LHCN-M2 (cell line): Measurements from ENCODE around the gene ENTR1. TPM values are rescaled to one million over a fixed set of nuclear protein-coding genes. Genes with fewer than 3 reads are reported as not detected.
A peak's percentile ranks its signal among the peaks of the same experiment; 100 is the strongest.

ENCODE experiments used
- DNase-seq: peaks from one replicate; pipeline ENCODE4 v3.0.0-alpha.2; 2012; ENCODE audit warnings: low read depth
- total RNA-seq: library from RNA; depleted of rRNA; stranded (reverse); fragments of >200 nt; gene quantifications from 2 replicates; pipeline ENCODE4 v1.2.3, GENCODE V29; 2014; rRNA removed

The ENTR1 gene
- total RNA-seq, 1 experiment from 2014 or later, result 66.5 TPM

DNA sequence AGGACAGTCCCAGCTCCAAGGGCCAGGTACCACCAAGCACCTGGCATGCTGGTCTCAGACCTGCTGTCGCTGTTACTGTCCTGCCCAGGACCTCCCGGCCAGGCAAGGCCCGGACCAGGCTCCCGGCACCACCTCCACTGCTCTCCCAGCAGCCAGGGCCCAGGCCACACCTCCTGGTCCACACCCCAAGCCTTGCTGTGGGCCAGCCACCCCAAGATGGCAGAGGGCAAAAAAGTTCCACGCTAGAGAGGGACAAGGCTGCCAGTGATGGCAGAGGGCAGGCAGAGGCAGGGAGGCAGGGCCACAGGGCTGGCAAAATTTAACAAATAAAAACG, 48.0 kb downstream of the ENTR1 start:
- DNase-seq, result no peak

- no peak for DNase-seq
These were observed 48.5 kb downstream of the ENTR1 start for GRCh38 chr9:136361754-136362449.

- no peak for DNase-seq
These were observed 49.2 kb downstream of the ENTR1 start for GRCh38 chr9:136361047-136361753.

- no peak for DNase-seq
These were observed 50.4 kb downstream of the ENTR1 start for GRCh38 chr9:136359774-136360718.

- DNase-seq, result no peak
These were observed 51.5 kb downstream of the ENTR1 start for GRCh38 chr9:136358888-136359287.

DNA sequence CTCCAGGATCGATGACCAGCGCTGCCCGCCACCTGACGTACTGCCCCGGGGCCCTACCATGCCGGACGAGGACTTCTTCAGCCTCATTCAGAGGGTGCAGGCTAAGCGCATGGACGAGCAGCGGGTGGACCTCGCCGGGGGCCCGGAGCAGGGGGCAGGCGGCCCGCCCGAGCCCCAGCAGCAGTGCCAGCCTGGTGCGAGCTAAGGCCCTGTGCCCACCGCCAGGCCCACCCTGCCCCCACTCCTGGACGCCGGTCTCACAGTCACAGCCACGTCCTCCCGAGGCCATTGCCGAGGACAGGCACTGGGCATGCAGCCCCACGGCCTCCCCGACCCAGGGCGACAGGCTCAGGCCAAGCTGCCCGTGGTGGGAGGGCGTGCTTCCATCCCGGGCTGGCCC, 52.4 kb downstream of the ENTR1 start:
- no peak for DNase-seq

DNA sequence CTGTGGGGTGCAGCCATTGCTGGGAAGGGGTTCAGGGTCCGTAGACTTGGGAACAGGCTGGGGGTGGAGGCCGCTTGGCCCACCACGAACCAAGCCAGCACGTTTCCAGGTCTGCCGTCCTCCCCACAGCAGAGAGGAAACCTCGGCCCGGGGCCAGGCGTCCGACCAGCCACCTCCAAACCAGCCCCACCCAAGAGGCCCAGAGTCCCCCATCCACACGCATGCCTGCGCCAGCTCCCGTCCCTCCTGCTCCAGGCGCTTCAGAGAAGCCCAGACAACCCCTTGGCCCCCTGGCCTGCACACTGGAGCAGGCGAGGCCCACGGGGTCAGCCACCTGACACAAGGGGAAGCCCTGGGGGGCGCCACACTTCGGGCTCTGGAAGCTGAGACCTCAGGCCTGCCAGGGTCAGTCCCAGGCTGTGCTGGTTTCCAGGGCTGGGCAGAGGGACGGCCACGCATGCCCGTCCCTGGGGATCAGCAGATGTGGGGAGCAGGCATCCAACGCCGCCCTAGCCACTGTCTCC, 53.1 kb downstream of the ENTR1 start:
- DNase-seq, result no peak

DNA sequence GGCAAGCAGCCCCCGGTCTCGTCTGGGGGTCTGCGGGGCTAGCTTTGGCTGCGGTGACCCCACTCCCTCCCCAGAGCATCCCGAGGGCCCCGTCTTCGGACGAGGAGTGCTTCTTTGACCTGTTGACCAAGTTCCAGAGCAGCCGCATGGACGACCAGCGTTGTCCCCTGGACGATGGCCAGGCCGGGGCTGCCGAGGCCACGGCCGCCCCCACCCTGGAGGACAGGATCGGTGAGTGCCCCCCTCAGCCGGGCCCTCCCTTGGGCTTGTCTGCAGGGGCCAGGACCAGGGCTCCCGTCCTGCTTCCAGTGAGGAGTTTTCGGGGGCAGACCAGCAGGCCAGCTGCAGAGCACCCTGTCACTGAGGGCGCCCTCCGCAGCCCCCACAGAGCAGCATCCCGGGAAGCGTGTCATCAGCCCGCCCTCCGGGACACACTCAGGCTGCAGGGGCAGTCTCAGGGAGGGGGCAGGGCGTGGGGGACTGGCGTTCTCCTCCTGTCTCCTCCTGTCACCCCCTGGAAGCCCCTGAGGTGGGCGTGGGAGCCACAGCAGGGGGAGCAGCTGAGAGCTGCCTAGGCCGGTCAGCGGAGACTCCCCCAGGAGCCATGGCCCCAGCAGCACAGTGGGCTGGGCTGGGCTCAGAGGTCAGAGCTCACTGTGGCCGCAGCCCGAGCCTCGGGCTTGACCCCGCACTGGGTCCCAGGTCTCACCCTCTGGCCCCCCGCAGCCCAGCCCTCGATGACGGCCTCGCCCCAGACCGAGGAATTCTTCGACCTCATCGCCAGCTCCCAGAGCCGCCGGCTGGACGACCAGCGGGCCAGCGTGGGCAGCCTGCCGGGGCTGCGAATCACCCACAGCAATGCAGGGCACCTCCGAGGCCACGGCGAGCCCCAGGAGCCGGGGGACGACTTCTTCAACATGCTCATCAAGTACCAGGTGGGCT, 54.5 kb downstream of the ENTR1 start:
- no peak for DNase-seq

DNA sequence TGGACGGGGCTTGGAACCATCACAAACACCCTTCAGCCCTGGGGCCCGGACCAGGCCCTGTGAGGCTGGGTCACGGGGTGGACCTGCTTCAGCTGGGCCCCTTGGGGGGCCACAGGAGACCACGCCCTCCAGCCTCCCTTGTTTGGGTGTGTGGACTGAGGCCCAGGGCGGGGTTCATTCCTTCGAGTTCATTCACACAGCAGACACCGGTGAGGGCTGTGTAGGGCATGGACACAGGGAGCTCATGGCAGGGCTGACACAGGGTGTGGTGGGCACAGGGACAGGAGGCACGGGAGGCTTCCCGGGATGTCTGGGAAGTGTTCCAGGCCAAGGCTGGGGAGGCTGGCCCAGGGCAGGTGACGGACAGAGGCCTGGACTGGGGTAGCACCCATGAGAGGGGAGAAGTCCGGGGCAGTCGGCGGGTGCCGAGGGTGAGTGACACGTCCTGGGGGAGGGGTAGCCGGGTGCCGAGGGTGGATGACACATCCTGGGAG, 55.8 kb downstream of the ENTR1 start:
- DNase-seq, result peak; percentile 29

DNA sequence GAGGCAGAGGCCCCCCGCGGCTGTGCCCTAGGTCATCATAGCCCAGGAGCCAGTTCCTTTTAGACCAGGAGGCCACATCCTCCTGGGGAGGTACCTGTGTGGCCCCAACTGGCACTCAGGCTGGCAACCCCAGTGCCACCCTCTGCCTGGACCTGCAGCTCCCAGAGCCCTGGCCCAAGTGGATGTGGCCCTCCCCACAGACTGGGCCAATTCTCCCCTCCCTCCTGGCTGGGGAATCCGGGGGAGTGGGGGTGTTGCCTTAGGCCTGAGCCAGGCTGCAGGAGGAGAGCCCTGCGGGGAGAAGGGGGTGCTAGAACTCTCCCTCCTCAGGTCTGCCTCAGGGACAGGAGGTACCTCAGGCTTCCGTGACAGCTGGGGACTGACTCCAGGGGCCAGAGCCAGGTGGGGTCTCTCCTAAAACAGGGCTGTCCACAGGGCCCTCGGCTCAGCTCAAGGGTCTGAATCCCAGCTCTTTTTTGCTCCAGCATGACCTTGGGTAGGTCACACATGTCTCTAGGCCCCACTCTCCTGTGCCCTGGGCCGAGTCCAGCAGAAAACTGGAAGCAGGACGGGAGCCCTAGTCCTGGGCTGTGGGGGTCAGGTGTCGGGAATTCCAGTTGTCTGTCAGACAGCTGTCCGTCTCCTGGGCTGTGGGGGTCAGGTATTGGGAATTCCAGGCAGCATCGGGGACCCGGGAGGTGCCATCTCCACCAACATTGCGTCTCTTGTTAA, 56.5 kb downstream of the ENTR1 start:
- DNase-seq, result no peak

DNA sequence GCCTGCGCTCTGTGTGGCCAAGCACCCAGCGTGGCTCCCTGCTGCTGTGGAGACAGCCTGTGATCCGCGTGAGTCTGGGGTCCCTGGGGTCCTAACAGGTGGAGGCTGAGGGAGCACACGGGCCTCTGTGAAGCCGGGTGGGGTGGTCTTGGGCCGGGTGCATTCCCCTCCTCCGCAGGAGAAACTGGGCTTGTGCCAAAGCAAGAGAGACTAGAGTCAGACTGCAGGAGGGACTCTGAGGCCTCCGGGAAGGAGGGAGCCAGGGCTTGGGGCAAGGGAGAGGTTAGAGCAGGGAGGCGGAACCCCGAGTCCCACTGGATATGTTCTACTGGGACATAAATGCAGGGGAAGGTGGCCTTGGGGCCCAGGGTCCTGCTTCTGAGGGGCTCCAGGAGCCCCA, 57.3 kb downstream of the ENTR1 start:
- DNase-seq, result no peak

GRCh38 chr9:136352682-136353081, 57.7 kb downstream of the ENTR1 start:
- no peak for DNase-seq

Other genes with a start within 250 kb of the ENTR1 start
- gene LHX3, start 205.5 kb downstream of the ENTR1 start, total RNA-seq, result not detected in 2 replicates
- gene QSOX2, start 164.8 kb downstream of the ENTR1 start, total RNA-seq, result 17.9 and 20.9 TPM in 2 replicates
- not detected in 2 replicates for gene CCDC187, start 106.5 kb downstream of the ENTR1 start, total RNA-seq
- 34.1 and 34.4 TPM in 2 replicates for gene GPSM1, start 83.1 kb downstream of the ENTR1 start, total RNA-seq
- gene DNLZ, start 46.9 kb downstream of the ENTR1 start, total RNA-seq, result 51.2 and 52.0 TPM in 2 replicates
- 0.19 and 0.86 TPM in 2 replicates for gene CARD9, start 36.9 kb downstream of the ENTR1 start, total RNA-seq
- gene SNAPC4, start 10.4 kb downstream of the ENTR1 start, total RNA-seq, result 9.2 and 9.4 TPM in 2 replicates
- gene PMPCA, start within 50 bp of the ENTR1 start, total RNA-seq, result 46.9 and 54.2 TPM in 2 replicates
- gene INPP5E, start 29.2 kb upstream of the ENTR1 start, total RNA-seq, result 13.5 and 14.2 TPM in 2 replicates
- 25.5 and 28.9 TPM in 2 replicates for gene SEC16A, start 72.4 kb upstream of the ENTR1 start, total RNA-seq
- 9.1 and 10.8 TPM in 2 replicates for gene NOTCH1, start 135.4 kb upstream of the ENTR1 start, total RNA-seq